ENCODE results near the gene OR4E2.
"Not testable (repeated sequence)": the region's sequence is repeated elsewhere in the genome, so short reads cannot be mapped to it uniquely, and the experiment has no call there.

The OR4E2 gene

GRCh38 chr14:21653331-21653885 is at the start of gene OR4E2:
Gene OR4E2, plus strand, starts transcription at chr14:21653835. Its CDS starts 11,248 bp downstream, at chr14:21665083.
- no peak for DNase-seq (ENCODE audit: low read depth in 2 of 2)

- DNase-seq (ENCODE audit: low read depth in 2 of 2), result no peak
Measured at GRCh38 chr14:21612324-21612723, 41.3 kb upstream of the OR4E2 start.

- no peak for DNase-seq (ENCODE audit: low read depth in 2 of 2)
Measured at GRCh38 chr14:21614240-21614639, 39.4 kb upstream of the OR4E2 start.

GRCh38 chr14:21617614-21618013 is 36.0 kb upstream of the OR4E2 start:
- no peak for DNase-seq (ENCODE audit: low read depth in 2 of 2)

- no peak for DNase-seq (ENCODE audit: low read depth in 2 of 2)
Measured at GRCh38 chr14:21626491-21627230, 27.0 kb upstream of the OR4E2 start.

- DNase-seq (ENCODE audit: low read depth in 2 of 2), result not testable (repeated sequence)
Measured at GRCh38 chr14:21630503-21630902, 23.1 kb upstream of the OR4E2 start.

GRCh38 chr14:21631084-21631483 is 22.6 kb upstream of the OR4E2 start:
- DNase-seq (ENCODE audit: low read depth in 2 of 2), result no peak

GRCh38 chr14:21634840-21635239 is 18.8 kb upstream of the OR4E2 start, which contains the start of gene OR10G2:
Gene OR10G2, minus strand, starts transcription at chr14:21634940. Its CDS starts 98 bp downstream, at chr14:21634842.
- no peak for DNase-seq (ENCODE audit: low read depth in 2 of 2)

GRCh38 chr14:21642683-21643082 is 11.0 kb upstream of the OR4E2 start:
- DNase-seq (ENCODE audit: low read depth in 2 of 2), result no peak

GRCh38 chr14:21643407-21643806 is 10.2 kb upstream of the OR4E2 start:
- no peak for DNase-seq (ENCODE audit: low read depth in 2 of 2)

- DNase-seq (ENCODE audit: low read depth in 2 of 2), result no peak
Measured at GRCh38 chr14:21647380-21647779, 6.3 kb upstream of the OR4E2 start.

GRCh38 chr14:21652209-21652808 is 1.3 kb upstream of the OR4E2 start:
- no peak for DNase-seq (ENCODE audit: low read depth in 2 of 2)

GRCh38 chr14:21654215-21654614 is 580 bp downstream of the OR4E2 start:
- no peak for DNase-seq (ENCODE audit: low read depth in 2 of 2)

- no peak for DNase-seq (ENCODE audit: low read depth in 2 of 2)
Measured at GRCh38 chr14:21656980-21657379, 3.3 kb downstream of the OR4E2 start.

GRCh38 chr14:21668377-21668776 is 14.7 kb downstream of the OR4E2 start:
- no peak for DNase-seq (ENCODE audit: low read depth in 2 of 2)

GRCh38 chr14:21669284-21669683 is 15.6 kb downstream of the OR4E2 start:
- DNase-seq (ENCODE audit: low read depth in 2 of 2), result no peak

GRCh38 chr14:21671371-21671770 is 17.7 kb downstream of the OR4E2 start:
- DNase-seq (ENCODE audit: low read depth in 2 of 2), result no peak

- no peak for DNase-seq (ENCODE audit: low read depth in 2 of 2)
Measured at GRCh38 chr14:21672116-21672515, 18.5 kb downstream of the OR4E2 start.

GRCh38 chr14:21673718-21674117 is 20.1 kb downstream of the OR4E2 start, which contains the start of gene OR4E1:
Gene OR4E1, minus strand, starts transcription at chr14:21673818. Its CDS starts 2,883 bp downstream, at chr14:21670935.
- no peak for DNase-seq (ENCODE audit: low read depth in 2 of 2)

GRCh38 chr14:21675566-21675965 is 21.9 kb downstream of the OR4E2 start:
- DNase-seq (ENCODE audit: low read depth in 2 of 2), result no peak

GRCh38 chr14:21680072-21680471 is 26.4 kb downstream of the OR4E2 start:
- DNase-seq (ENCODE audit: low read depth in 2 of 2), result no peak

GRCh38 chr14:21686468-21686867 is 32.8 kb downstream of the OR4E2 start:
- DNase-seq (ENCODE audit: low read depth in 2 of 2), result no peak

- no peak for DNase-seq (ENCODE audit: low read depth in 2 of 2)
Measured at GRCh38 chr14:21694425-21694824, 40.8 kb downstream of the OR4E2 start.

All from stimulated activated CD8-positive, alpha-beta memory T cell treated with anti-CD3 and anti-CD28 coated beads, Interleukin-2, amount 100 ng/mL, for 1 hour (primary cell).